ENCODE results near the gene SLC4A3. TPM values are rescaled to one million over a fixed set of nuclear protein-coding genes. Genes with fewer than 3 reads are reported as not detected.

SLC4A3 gene
- total RNA-seq (100 to 1,000 TPM; 339 to 671 (median 422) TPM), polyA plus RNA-seq (100 to 1,000 TPM; 197 to 341 TPM)
- long read RNA-seq, donor 1, full-length matches to known transcripts: 30 of 1,021 reads
- long read RNA-seq, donor 1, partial matches to known transcripts: 529 of 1,021 reads
- long read RNA-seq, donor 1, other reads (novel, unspliced or antisense): 462 of 1,021 reads
- long read RNA-seq, donor 2, full-length matches to known transcripts: 37 of 1,091 reads
- long read RNA-seq, donor 2, partial matches to known transcripts: 543 of 1,091 reads
- long read RNA-seq, donor 2, other reads (novel, unspliced or antisense): 511 of 1,091 reads
- long read RNA-seq, donor 3, full-length matches to known transcripts: 16 of 1,064 reads
- long read RNA-seq, donor 3, partial matches to known transcripts: 591 of 1,064 reads
- long read RNA-seq, donor 3, other reads (novel, unspliced or antisense): 457 of 1,064 reads

- peak in 4 of 9 donors; percentile 11 to 40 (median 22) for TF ChIP-seq CTCF (IDR thresholded peaks at IDR 0.05)
- peak in 1 of 2 donors; percentile 55 for DNase-seq
- Histone ChIP-seq H3K27ac (peak within 1 kb of the TSS; percentile 79 to 99 (median 94)), H3K27me3 (peaks cover 0 to 38% (median 9%) of the 10 kb centered on the region in 7 donors), H3K4me3 (peak within 1 kb of the TSS in 9 of 10 donors; percentile 50 to 60 (median 58)), H3K9me3 (no peaks in the 10 kb centered on the region), H3K4me1 (peaks cover 3 to 77% (median 22%) of the 10 kb centered on the region in 9 donors), H3K36me3 (no peaks in the 10 kb centered on the region)
- intact Hi-C loops (cut with DNase I): loop anchor here in 3 of 10 donors (5.0 kb wide), 3 partner anchors 55 to 85 kb away; partner anchors contain the start of genes CHPF (in 2 of the 3), TMEM198 (in 2 of the 3), INHA (in 1 of the 3) and OBSL1 (in 1 of the 3)
- 3 to 6% methylated on average over 32 to 97 of the region's 103 CpGs for WGBS, 2 donors
- ATAC-seq: peak in 7 of 8 donors; percentile 4 to 34 (median 14)
These were observed at the start of gene SLC4A3 for GRCh38 chr2:219627103-219628100. Gene SLC4A3 (plus strand): TSS chr2:219627630. CDS start chr2:219627993, 363 bp downstream.

GRCh38 chr2:219578811-219579613 is 48.4 kb upstream of the SLC4A3 start:
- no peak for ATAC-seq
- TF ChIP-seq CTCF (IDR thresholded peaks at IDR 0.05): no peak
- no peaks in the 10 kb centered on the region for H3K36me3 ChIP-seq

GRCh38 chr2:219581346-219581745 is 46.1 kb upstream of the SLC4A3 start:
- ATAC-seq (no peak), DNase-seq (no peak)
- Histone ChIP-seq H3K36me3 (no peaks in the 10 kb centered on the region), H3K4me1 (peaks cover 0 to 6% (median 0%) of the 10 kb centered on the region in 9 donors), H3K27ac (no peak overlapping the region), H3K27me3 (peaks cover 0 to 7% (median 3%) of the 10 kb centered on the region in 7 donors), H3K9me3 (no peaks in the 10 kb centered on the region), H3K4me3 (no peak overlapping the region)
- TF ChIP-seq CTCF (IDR thresholded peaks at IDR 0.05): no peak
- intact Hi-C loops (cut with DNase I): no loop called here
- 70 to 85% methylated on average over 2 of the region's 2 CpGs for WGBS, 2 donors

More at GRCh38 chr2:219578811-219579613, 48.4 kb upstream of the SLC4A3 start:
- peaks cover 0 to 15% (median 0%) of the 10 kb centered on the region in 9 donors for H3K4me1 ChIP-seq
- 74 to 80% methylated on average over 8 of the region's 8 CpGs for WGBS, 2 donors
- H3K27me3 ChIP-seq: peaks cover 0 to 7% (median 3%) of the 10 kb centered on the region in 7 donors
- no peaks in the 10 kb centered on the region for H3K9me3 ChIP-seq
- DNase-seq: no peak
- intact Hi-C loops (cut with DNase I): no loop called here
- H3K4me3 ChIP-seq: no peak overlapping the region
- H3K27ac ChIP-seq: no peak overlapping the region
